Muscle layer of duodenum (tissue), 2 donors: Measurements from ENCODE around the gene URB1.
A peak's percentile ranks its signal among the peaks of the same experiment; 100 is the strongest.
"Not testable (repeated sequence)": the region's sequence is repeated elsewhere in the genome, so short reads cannot be mapped to it uniquely, and the experiment has no call there.

Source experiments
- H3K27ac ChIP-seq: one replicate; pipeline ENCODE4 v1.7.0; 2013; ENCODE audit warnings: mild to moderate bottlenecking, low read length
- H3K27me3 ChIP-seq: one replicate; pipeline ENCODE4 v1.7.0; 2013; ENCODE audit warnings: low read depth, mild to moderate bottlenecking, control low read depth, low read length
- H3K36me3 ChIP-seq, 2 donors: one replicate each; pipeline ENCODE4 v1.7.0; 2013; ENCODE audit warnings: low read length in 2 of 2, control low read depth in 1 of 2, mild to moderate bottlenecking in 1 of 2; ENCODE audit not compliant: insufficient read depth in 2 of 2, control insufficient read depth in 1 of 2
- H3K4me1 ChIP-seq, 2 donors: one replicate each; pipeline ENCODE4 v1.7.0; 2013; ENCODE audit warnings: low read length in 2 of 2, mild to moderate bottlenecking in 2 of 2, control low read depth in 1 of 2, moderate library complexity in 1 of 2; ENCODE audit not compliant: insufficient read depth in 2 of 2, control insufficient read depth in 1 of 2
- H3K4me3 ChIP-seq, 2 donors: one replicate each; pipeline ENCODE4 v1.7.0; 2013; ENCODE audit warnings: low read length in 2 of 2, low read depth in 1 of 2, mild to moderate bottlenecking in 1 of 2
- H3K9me3 ChIP-seq, 2 donors: one replicate each; pipeline ENCODE4 v1.7.0; 2013; ENCODE audit warnings: low read length in 2 of 2, control low read depth in 1 of 2, mild to moderate bottlenecking in 1 of 2; ENCODE audit not compliant: control insufficient read depth in 1 of 2
- donor health status: healthy.

Gene URB1

GRCh38 chr21:32383812-32384211 is 9.0 kb downstream of the URB1 start:
- H3K36me3 ChIP-seq, result peaks cover 40 to 59% of the 10 kb centered on the region in 2 donors
- no peaks in the 10 kb centered on the region for H3K4me1 ChIP-seq
- H3K27ac ChIP-seq, result no peak overlapping the region
- H3K27me3 ChIP-seq, result no peaks in the 10 kb centered on the region
- no peak overlapping the region for H3K4me3 ChIP-seq
- no peaks in the 10 kb centered on the region for H3K9me3 ChIP-seq

- H3K4me3 ChIP-seq, result no peak overlapping the region
- H3K36me3 ChIP-seq, result peaks cover 40 to 62% of the 10 kb centered on the region in 2 donors
- no peaks in the 10 kb centered on the region for H3K4me1 ChIP-seq
- no peaks in the 10 kb centered on the region for H3K9me3 ChIP-seq
- no peaks in the 10 kb centered on the region for H3K27me3 ChIP-seq
- no peak overlapping the region for H3K27ac ChIP-seq
These were observed 10.6 kb downstream of the URB1 start for GRCh38 chr21:32382108-32382644.

- Histone ChIP-seq H3K36me3 (peaks cover 40 to 62% of the 10 kb centered on the region in 2 donors), H3K9me3 (no peaks in the 10 kb centered on the region), H3K27me3 (no peaks in the 10 kb centered on the region), H3K4me3 (no peak overlapping the region), H3K4me1 (no peaks in the 10 kb centered on the region), H3K27ac (no peak overlapping the region)
These were observed 11.2 kb downstream of the URB1 start for GRCh38 chr21:32381571-32381970.

GRCh38 chr21:32380940-32381339 is 11.9 kb downstream of the URB1 start:
- no peaks in the 10 kb centered on the region for H3K4me1 ChIP-seq
- H3K27me3 ChIP-seq, result no peaks in the 10 kb centered on the region
- H3K4me3 ChIP-seq, result no peak overlapping the region
- H3K36me3 ChIP-seq, result peaks cover 40 to 62% of the 10 kb centered on the region in 2 donors
- no peak overlapping the region for H3K27ac ChIP-seq
- H3K9me3 ChIP-seq, result no peaks in the 10 kb centered on the region

- Histone ChIP-seq H3K4me3 (no peak overlapping the region), H3K27ac (no peak overlapping the region), H3K27me3 (no peaks in the 10 kb centered on the region), H3K36me3 (peaks cover 38 to 56% of the 10 kb centered on the region in 2 donors), H3K4me1 (no peaks in the 10 kb centered on the region), H3K9me3 (no peaks in the 10 kb centered on the region)
These were observed 13.9 kb downstream of the URB1 start for GRCh38 chr21:32378956-32379355.

- Histone ChIP-seq H3K4me3 (no peak overlapping the region), H3K27me3 (no peaks in the 10 kb centered on the region), H3K36me3 (peaks cover 29 to 46% of the 10 kb centered on the region in 2 donors), H3K27ac (no peak overlapping the region), H3K9me3 (no peaks in the 10 kb centered on the region), H3K4me1 (no peaks in the 10 kb centered on the region)
These were observed 14.8 kb downstream of the URB1 start for GRCh38 chr21:32377991-32378390.

GRCh38 chr21:32377506-32377905 is 15.3 kb downstream of the URB1 start:
- Histone ChIP-seq H3K36me3 (peaks cover 24 to 41% of the 10 kb centered on the region in 2 donors), H3K4me3 (no peak overlapping the region), H3K4me1 (peaks cover 0 to 2% of the 10 kb centered on the region in 2 donors), H3K27ac (no peak overlapping the region), H3K9me3 (no peaks in the 10 kb centered on the region), H3K27me3 (no peaks in the 10 kb centered on the region)

- Histone ChIP-seq H3K4me1 (peaks cover 0 to 17% of the 10 kb centered on the region in 2 donors), H3K27me3 (no peaks in the 10 kb centered on the region), H3K27ac (peak overlapping the region; percentile 39), H3K9me3 (no peaks in the 10 kb centered on the region), H3K4me3 (no peak overlapping the region), H3K36me3 (peaks cover 19 to 26% of the 10 kb centered on the region in 2 donors)
These were observed 20.1 kb downstream of the URB1 start for GRCh38 chr21:32372755-32373154.

GRCh38 chr21:32371913-32372314 is 20.9 kb downstream of the URB1 start:
- Histone ChIP-seq H3K4me3 (no peak overlapping the region), H3K27ac (peak overlapping the region; percentile 39), H3K36me3 (peaks cover 26 to 30% of the 10 kb centered on the region in 2 donors), H3K9me3 (no peaks in the 10 kb centered on the region), H3K4me1 (peaks cover 0 to 17% of the 10 kb centered on the region in 2 donors), H3K27me3 (no peaks in the 10 kb centered on the region)

- Histone ChIP-seq H3K9me3 (no peaks in the 10 kb centered on the region), H3K27ac (peak overlapping the region; percentile 39), H3K36me3 (peaks cover 33 to 37% of the 10 kb centered on the region in 2 donors), H3K27me3 (no peaks in the 10 kb centered on the region), H3K4me3 (no peak overlapping the region), H3K4me1 (peaks cover 0 to 17% of the 10 kb centered on the region in 2 donors)
These were observed 21.6 kb downstream of the URB1 start for GRCh38 chr21:32370998-32371766.

GRCh38 chr21:32368961-32369360 is 23.9 kb downstream of the URB1 start:
- not testable (repeated sequence) for H3K9me3 ChIP-seq, H3K4me3 ChIP-seq, H3K27me3 ChIP-seq, H3K27ac ChIP-seq
- peaks cover 0 to 24% of the 10 kb centered on the region in 2 donors for H3K4me1 ChIP-seq
- H3K36me3 ChIP-seq, result peaks cover 37 to 52% of the 10 kb centered on the region in 2 donors
